Lower leg skin (tissue), 3 donors: ENCODE results near the gene TP53AIP1.

Experiments
- CTCF ChIP-seq, 3 donors: fragments of 450-650 bp; IDR thresholded peaks; one replicate each; pipeline ENCODE4 v1.5.1; 2016; ENCODE audit warnings: antibody characterized with exemption in 3 of 3, mild to moderate bottlenecking in 3 of 3, moderate library complexity in 2 of 3
- POLR2A ChIP-seq, 2 donors: fragments of 450-650 bp; IDR thresholded peaks; one replicate each; pipeline ENCODE4 v1.6.1; 2016 to 2017; ENCODE audit warnings: antibody characterized with exemption in 2 of 2, mild to moderate bottlenecking in 1 of 2, moderate library complexity in 1 of 2

- TF ChIP-seq POLR2A (IDR thresholded peaks at IDR 0.05) = no peak
- no peak for TF ChIP-seq CTCF (IDR thresholded peaks at IDR 0.05)
Observed at GRCh38 chr11:128892866-128893565, 49.7 kb downstream of the TP53AIP1 start.
